DMS 273 treated with DMSO at 0.1 percent for 48 hours (cell line): ENCODE data around the gene RGS11.

Experiments
- DNase-seq: peaks from one replicate; lab custom pipeline; 2025; lab: John Stamatoyannopoulos, UW

Gene RGS11

DNA sequence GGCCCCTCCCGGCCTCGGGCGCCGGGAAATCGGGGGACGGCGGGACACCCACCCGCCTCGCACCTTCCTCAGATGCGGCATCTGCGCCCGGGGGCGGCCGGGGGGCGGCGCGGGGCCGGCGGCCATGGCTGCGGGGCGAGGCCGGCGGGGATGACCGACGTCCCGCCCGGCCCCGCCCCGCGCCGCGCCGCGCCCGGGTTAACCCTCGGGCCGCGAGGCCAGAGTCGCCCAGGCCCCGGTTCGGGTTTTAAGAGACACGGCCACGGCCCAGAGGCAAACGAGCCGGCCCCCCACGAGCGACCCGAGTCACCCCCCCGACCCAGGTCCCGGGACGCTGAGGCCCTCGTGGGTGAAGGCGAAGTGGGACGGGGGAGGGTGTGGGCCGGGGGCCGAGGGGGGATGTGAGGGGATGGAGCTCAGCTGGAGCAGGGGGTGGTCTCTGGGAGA is at the start of gene RGS11:
Gene RGS11, minus strand, starts transcription at position 159 of the 447 bp plus-strand sequence. Its CDS starts 33 bp downstream, at position 126.
- no peak for DNase-seq

DNA sequence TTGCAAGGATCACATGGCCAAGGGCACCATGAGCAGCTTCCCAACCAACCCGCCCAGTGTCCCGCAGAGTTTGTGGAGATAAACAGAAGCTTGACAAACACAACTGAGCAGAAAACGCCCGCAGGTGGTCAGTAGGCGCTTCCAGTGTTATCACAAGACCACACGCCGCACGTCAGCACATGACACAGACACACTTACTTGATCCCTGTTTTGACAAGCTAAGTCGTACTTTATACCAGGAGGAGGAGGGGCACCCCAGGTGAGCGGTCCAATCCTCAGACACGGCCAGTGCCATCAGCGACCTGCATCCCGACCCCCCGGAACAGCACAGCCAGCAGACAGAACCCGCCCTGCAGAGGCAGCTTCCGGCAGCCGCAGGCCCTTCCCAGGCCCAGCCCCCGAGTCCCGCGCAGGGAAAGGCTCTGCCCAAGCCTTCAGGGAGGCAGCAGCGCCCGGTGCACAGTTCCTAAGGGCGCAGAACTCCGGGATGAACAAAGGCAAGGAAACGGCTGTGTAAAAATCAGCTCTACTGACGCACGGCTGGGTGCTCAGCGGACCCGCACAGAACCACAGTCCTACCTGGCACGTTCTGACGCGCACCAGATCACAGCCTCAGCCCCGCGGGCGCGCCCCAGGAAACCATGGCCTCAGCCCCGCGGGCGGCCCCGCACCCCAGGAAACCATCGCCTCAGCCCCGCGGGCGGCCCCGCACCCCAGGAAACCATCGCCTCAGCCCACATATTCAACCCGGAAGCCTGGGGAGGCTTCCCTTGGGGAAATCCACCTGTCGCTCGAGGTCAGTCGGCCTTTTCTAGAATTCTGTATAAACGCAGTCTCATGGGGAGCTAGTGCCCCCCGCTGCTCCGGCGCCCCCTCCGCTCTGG is 48.9 kb upstream of the RGS11 start:
- no peak for DNase-seq

DNA sequence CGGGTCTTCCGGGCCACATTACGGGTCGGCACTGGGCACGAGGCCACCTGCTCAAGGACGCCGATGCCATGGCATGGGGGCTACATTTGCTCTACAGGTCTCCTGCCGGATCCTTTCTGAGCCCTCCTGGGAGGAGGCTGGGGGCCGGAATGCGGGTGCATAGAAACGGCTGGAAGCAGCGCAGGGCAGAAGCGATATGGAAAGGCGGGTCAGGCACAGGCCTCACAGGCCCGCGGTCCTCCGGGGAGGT is 48.4 kb upstream of the RGS11 start:
- no peak for DNase-seq

DNA sequence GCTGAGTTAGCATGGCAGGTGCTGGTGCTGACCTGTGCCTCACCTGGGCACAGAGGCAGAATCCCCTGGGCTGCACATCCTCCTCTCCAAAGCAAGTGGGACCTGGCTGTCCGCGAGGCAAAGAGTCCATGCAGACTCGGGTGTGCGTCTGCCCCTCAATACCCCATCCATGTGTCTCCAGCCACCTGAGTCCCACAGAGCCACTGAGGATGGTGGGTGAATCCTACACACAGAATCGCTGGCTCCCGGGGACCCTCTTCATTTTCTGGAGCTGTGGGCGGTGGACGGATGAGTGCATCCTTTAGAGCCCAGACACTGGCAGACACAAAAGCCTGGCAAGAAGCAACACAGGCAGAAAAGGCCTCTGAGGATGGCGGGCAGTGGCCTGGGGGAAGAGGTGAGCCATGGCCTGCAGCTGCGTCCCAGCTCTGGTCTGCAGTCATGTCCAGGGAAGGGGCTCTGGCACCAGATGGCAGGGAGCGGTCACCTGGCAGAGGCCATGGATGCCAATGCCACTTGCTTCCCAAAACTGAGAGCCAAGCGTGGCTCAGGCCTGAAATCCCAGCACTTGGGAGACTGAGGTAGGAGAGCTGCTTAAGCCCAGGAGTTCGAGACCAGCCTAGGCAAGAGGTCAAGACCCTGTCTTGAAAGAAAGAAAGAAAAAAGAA is 46.9 kb upstream of the RGS11 start:
- no peak for DNase-seq

DNA sequence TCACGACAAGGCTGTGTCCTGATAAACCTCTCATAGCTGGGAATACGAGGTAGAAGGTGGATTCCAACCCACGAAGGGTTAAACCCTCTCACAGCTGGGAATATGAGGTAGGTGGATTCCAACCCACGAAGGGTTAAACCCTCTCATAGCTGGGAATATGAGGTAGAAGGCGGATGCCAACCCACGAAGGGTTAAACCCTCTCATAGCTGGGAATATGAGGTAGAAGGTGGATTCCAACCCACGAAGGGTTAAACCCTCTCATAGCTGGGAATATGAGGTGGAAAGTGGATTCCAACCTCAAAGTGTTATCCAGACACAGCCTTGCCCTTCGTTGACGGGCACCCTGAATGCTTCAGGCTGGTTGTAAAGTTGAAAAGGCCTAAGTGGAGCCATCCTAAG is 45.8 kb upstream of the RGS11 start:
- DNase-seq: no peak

DNA sequence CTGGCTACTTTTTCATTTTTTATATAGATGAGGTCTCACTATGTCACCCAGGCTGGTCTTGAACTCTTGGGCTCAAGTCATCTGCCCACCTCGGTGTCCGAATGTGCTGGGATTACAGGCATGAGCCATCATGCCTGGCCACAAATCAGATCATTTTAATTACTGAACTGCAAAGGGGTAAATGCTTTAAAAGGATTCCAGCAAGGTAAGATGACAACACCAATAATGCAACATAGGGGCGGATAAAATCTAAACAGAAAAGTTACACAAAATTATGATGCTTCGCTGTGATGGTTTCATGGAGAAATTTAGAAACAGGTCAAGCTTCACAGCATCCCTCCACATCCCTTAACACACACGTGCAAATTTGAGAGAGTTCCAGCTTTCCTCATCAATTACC is 44.5 kb upstream of the RGS11 start:
- no peak for DNase-seq

DNA sequence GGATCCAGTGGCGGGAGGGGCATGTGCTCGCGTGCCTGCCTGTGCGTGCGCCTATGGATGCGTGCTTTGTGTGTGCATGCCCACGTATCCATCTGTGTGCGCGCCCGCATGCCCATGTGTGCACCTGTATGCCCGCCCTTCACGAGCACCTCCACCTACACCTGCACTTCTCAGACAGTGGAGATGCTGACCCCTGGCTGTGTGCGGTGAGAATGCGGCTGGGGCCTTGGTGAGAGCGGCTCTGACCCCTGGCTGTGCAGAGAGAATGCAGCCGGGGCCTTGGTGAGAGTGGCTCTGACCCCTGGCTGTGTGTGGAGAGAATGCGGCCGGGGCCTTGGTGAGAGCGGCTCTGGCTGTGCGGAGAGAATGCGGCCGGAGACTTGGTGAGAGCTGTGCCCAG is 42.9 kb upstream of the RGS11 start:
- no peak for DNase-seq

DNA sequence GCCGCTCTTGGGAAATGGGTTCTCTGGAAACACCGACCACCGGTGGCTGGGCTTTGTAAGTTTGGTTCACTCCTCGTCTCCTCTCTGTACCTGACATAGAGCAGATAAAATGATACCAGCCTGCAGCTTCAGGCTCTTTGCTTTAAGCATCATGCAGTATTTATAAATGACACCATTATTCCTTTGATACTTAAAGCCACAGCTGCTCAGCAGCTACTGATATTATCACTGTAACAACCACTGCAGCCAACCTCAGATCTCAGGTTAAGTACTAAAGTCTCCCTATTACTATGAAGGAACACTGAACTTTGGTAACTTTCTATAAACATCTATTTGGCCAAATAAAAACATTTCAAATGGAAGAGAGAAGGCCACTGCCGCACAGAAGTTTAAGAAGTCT is 41.8 kb upstream of the RGS11 start:
- DNase-seq: no peak

DNA sequence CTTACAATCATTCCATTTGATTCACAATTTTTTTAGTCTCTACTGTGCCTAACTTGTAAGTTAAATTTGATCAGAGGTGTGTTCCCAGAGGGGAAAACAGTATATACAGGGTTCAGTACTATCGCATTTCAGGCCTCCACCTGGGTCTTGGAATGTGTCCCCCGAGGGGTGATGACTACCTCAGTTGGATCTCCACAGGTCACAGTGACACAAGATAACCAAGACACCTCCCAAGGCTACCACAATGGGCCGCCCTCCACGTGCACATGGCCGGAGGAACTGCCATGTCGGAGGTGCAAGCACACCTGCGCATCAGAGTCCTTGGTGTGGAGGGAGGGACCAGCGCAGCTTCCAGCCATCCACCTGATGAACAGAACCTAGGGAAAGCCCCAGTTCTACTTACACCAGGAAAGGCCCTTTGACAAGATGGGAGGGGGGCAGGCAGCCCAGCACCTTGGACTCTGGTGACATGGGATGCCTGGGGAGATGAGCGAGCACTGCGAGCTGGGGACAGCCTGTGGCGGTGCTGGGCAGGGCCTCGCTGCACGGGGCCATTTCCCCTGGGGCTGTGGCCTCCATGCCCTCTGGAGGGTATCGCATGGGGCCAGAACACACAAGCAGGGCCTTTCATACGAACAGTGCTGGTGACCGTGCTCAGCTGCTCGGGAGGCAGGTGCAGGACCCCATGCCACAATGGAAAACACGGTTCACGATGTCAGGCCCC is 41.2 kb upstream of the RGS11 start:
- DNase-seq: no peak

DNA sequence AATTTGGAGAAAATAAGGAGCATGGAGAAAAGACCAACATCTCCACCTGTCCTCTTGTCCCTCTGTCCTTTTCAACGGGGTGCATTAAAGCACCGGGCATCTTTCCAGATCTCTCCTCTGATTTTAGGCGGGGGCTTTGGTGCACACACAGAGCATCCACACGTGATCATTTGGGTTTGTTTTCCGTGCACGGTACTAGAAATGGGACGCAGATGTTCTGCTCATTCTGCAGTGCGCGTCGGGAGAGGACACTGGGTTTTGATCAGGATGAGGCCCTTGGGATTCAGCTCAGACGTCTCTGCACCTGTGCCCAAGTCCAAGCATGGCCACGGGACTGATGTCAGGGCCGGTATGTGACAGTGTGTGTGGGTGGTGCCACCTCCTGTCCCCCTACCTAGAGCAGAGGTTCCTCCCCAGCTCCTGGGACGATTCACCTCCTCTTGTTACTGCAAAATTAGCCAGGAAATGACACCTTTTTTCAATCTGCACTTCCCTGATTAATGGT is 39.1 kb upstream of the RGS11 start:
- no peak for DNase-seq

DNA sequence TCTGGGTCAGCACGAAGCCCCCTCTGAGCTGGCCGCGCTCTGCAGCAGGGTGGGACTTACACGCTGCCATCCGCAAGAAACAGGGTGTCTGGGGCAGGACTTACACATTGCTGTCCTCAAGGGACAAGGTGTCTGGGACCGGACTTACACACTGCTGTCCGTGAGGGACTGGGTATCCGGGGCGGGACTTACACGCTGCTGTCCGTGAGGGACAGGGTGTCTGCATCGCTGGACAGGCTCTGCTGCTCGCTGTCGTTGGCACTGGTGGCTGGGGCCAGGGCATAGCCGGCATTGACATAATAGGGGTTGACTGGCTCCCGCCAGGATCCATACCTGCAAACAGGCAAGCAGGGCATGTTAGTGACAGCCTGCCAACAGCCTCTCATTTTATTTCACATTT is 38.6 kb upstream of the RGS11 start:
- DNase-seq: no peak

DNA sequence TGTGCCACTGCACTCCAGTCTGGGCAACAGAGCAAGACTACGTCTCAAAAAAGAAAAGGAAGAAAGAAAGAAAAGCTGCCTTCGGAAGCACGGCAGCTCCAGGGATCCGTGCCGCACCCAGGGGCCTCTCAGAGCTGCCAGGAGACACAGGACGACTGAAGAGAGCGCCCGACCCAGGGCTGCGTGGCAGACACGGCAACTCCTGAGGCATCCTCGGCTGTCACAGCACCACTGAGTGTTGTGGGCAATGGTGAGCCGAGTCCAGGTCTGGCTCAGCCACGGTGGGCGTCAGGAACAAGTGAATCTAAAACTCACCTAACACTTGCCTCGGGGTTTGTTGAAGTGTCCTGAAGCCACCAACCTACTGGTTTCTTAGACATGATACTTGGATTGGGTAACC is 36.0 kb upstream of the RGS11 start:
- DNase-seq: no peak

DNA sequence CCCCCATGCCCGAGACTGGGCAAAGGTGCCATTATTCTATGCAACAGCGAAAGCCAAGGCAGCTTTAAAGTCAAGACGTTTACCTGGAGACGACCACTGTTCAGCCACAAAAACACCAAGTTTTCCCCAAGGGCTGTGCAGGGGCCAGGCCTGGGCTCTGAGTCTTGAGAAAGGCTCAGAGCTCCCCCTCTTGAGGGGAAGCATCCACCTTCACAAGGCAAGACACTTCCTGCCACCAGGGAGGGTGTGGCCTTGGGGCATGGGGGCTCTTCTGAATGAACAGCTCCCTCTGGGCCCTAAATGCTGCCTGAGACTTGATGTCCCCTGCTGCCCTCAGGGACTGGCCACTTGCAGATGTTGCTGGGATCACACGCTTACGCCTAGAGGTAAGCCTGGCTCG is 33.7 kb upstream of the RGS11 start:
- DNase-seq: no peak

DNA sequence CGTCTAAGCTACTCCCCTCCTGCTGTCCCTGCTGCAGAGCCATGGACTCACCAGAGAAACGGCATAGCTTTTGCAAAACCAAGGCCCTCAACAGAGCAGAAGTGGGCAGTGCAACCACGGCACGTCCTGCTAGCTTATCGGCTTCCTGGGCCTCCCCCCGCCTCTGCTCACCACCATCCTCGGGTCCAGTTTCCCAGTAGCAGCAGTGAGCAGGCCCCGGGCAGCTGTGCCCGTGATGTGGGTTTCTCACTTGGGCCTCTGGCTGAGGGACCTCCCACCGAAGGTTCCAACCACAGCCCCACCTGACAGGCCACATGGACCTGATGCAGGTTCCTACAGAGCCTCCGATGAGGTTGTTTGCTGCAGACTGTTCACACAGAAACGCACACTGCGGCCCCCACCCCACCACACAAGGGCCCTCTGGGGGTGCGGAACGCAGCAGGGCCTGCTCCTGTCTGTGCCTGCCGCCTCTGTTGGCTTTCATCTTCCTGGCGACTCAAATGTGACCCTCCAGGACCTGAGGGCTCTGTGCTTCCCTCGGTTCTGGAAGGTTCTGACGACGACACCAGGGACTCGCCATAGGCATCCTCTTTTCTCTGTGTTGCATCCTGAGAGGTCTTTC is 32.1 kb upstream of the RGS11 start:
- no peak for DNase-seq

DNA sequence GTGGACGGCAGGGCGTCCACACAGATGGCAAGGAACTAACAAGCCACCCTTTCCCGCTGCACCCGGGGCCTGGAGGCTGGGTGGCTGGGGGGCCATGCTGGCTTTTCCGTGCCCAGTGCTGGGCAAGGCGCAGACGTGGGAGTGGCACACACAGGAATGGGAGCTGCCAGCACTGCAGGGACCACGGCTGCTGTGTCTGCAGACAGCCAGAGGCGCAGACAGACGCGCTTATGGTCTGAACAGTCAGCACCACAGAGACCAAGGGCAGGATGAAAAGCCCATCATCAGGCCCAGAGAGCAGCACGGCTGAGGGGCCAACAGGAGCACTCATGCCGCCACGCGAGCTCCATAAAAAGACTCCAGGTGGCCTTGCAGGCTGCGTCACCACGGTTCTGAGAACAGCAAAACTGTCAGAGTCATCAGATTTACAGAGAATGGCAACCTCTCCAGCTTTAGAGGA is 31.2 kb upstream of the RGS11 start:
- DNase-seq: no peak

DNA sequence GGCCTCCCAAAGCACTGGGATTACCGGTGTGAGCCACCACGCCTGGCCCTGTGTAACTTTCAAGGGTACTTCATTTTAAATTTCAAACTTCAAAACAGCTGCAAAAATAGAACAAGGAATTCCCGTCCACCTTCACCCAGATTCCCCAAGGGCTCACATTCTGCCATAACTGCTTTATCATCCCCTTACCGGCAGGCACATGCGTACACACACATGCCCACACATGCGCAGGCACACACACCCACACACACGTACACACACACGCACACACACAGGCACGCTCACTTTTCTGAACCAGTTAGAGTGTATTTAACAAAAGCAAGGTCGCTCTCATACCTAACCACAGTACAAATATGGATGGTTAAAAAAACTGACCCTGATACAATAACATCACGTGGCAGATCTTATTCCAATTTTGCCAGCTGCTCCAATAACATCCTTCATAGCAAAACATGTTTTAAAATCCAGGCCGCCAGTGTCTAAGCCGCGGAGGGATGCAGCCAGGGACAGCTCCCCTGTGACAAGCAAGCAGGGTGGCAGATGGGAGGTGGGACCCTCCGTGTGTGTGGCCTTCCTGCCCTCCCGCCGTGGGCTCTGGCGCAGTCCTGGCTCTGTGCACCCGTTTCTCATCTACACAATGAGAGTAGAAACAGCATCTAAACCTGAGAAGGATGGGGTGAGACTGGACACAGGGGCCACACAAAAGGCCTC is 30.3 kb upstream of the RGS11 start:
- DNase-seq: no peak

DNA sequence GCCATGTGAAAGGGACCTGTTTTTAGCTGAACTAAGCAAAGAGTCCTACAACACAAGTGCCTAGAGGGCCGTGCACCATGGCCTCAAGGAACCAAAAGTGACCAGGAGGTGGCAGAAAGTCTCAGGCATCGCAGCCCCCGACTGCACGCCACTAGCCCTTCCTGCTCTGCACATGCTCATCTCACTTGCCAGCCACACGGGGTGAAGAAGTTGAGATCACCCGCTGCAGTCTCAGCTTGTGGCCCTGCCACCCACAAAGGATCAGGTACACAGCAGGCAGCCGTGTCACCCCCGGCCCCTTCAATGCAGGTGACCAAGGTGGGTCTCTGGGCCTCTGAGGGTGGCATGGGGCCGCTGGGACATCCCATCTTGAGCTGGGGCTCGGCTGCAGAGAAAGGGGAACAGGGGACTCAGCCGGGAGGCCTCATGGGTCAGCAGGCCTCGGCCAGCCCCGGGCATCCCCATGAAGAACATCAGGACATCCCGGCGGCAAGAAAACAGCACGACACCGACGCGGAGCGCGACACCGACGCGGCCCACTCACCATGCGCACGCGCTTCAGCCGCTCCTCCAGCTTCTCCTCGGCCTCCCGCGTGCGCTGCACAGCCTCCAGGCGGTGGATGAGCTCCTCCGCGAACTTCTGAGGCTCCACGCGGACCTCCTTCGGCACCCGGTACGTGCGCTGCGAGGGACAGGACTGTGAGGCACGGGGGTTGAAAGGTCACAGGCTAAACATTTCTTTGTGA is 28.2 kb upstream of the RGS11 start:
- no peak for DNase-seq

DNA sequence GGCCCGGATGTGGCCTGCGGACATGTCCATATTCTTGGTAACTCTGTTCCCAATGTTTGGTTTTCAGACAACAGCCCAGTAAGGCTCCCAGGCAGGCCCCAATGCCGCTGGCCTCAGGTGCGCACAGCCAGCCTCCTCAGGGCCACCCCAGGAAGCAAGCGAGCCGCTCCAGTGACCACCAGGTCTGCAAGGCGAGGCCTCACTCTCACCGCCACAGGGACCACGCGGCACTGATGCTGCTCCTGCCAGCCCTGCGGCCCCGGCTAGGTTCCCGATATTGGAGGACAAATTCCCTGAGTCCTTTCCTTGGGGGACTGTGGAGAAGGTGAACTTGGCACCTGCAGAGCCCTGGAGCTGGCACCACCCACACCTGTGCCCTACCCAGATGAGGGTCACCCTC is 26.2 kb upstream of the RGS11 start:
- no peak for DNase-seq

DNA sequence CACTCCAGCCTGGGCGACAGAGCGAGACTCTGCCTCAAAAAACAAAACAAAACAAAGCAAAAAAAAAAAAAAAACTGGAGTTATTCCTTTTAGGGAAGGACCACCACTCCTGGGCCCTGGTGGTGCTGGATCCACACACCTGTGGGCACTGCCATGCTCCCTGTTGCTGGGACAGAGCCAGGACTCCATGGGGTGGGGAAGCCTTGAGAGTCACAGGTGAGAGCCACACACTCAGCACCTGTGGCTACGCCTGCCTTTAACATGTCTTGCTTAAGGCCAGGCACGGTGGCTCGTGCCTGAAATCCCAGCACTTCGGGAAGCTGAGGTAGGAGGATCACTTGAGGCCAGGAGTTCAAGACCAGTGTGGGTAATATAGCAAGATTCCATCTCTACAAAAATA is 25.5 kb upstream of the RGS11 start:
- no peak for DNase-seq

DNA sequence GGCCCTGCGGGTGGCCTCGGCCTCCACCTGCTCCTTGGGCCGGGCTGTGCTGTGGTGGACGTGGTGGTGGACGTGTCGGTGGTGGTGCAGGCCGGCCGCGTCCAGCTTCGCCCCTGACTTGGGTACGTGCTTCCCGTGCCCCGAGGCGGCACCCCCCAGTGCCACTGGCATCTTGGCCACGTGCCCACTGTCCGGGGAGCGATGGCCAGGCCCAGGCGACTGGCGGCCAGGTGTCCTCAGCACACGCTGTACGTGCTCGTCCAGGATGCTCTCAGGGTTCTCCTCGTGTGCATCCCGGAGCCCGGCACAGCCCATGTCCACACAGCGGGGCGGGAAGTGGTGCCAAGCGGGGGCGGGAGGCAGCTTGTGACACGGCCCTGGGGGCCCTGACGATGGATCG is 22.1 kb upstream of the RGS11 start:
- DNase-seq: no peak
